ENCODE results near the gene SPATA7.
"Not testable (repeated sequence)": the region's sequence is repeated elsewhere in the genome, so short reads cannot be mapped to it uniquely, and the experiment has no call there.

Gene SPATA7

DNA sequence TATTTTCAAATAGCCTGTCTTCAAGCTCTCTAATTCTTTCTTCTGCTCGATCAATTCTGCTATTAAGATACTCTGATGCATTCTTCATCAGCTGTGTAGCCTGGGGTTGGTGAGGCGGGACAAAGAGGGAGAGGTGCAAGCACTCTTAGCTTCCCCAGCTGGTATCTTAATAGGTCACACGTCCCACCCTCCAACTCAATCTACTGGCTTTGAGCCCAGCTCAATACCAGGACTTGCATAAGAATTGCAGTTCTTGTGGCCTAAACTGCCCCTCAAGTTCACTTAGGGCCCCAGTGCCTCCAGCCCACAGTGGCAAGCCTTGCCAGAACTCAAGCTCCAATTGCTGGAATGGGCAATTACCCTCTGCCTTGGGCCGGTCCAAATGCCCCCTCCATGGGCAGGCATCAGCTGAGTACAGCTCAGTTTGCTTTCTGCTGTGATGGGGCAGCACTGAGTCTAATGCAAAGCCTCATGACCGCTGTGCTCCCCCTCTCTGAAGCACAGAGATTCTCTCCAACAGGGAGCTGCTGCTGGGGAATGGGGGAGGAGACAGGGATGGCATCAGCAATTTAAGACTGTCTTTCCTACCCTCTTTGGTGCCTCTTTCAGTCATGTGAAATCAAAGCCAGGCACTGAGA is 5.6 kb upstream of the SPATA7 start:
- Histone ChIP-seq H3K79me2 (ENCODE audit: insufficient read depth, low read depth) (no peaks in the 10 kb centered on the region), H3K4me3 (IDR thresholded peaks at IDR 0.05; ENCODE audit: insufficient read depth, low read depth, low read length) (no peak overlapping the region), H3K4me1 (ENCODE audit: low read depth, poor library complexity, severe bottlenecking) (no peaks in the 10 kb centered on the region), H3K9ac (no peak overlapping the region), H3K36me3 (ENCODE audit: insufficient read depth) (no peaks in the 10 kb centered on the region), H4K20me1 (ENCODE audit: insufficient read depth) (no peaks in the 10 kb centered on the region), H3K27ac (no peak overlapping the region), H2AFZ (ENCODE audit: low read depth) (no peak overlapping the region), H3K4me2 (no peak overlapping the region), H3K27me3 (ENCODE audit: insufficient read depth, low read depth) (no peaks in the 10 kb centered on the region)
- TF ChIP-seq, protein P1, sequence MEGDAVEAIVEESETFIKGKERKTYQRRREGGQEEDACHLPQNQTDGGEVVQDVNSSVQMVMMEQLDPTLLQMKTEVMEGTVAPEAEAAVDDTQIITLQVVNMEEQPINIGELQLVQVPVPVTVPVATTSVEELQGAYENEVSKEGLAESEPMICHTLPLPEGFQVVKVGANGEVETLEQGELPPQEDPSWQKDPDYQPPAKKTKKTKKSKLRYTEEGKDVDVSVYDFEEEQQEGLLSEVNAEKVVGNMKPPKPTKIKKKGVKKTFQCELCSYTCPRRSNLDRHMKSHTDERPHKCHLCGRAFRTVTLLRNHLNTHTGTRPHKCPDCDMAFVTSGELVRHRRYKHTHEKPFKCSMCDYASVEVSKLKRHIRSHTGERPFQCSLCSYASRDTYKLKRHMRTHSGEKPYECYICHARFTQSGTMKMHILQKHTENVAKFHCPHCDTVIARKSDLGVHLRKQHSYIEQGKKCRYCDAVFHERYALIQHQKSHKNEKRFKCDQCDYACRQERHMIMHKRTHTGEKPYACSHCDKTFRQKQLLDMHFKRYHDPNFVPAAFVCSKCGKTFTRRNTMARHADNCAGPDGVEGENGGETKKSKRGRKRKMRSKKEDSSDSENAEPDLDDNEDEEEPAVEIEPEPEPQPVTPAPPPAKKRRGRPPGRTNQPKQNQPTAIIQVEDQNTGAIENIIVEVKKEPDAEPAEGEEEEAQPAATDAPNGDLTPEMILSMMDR (conservative IDR thresholded peaks at IDR 0.05; ENCODE audit: low read depth, low read length) = no peak

DNA sequence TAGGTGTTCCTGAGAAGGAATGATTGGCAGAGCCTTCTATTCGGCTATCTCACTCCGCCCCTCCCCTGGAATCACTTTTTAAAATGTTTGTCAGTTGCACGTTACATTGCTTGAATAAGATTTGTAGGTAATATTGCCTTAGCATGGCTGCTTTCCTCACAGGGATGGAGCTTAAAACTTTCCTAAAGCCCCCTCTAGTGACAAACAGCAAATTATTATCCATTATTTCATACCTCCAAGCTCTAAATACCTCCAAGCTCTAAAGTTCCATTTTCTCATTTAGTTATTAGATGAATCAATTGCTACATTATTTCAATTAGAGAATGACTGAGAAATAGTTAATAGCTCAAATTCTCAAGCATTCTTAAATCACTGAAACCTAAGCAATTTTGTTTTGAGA is 5.1 kb upstream of the SPATA7 start:
- Histone ChIP-seq H3K27me3 (ENCODE audit: insufficient read depth, low read depth) (no peaks in the 10 kb centered on the region), H3K9ac (no peak overlapping the region), H3K4me1 (ENCODE audit: low read depth, poor library complexity, severe bottlenecking) (no peaks in the 10 kb centered on the region), H3K4me3 (IDR thresholded peaks at IDR 0.05; ENCODE audit: insufficient read depth, low read depth, low read length) (no peak overlapping the region), H3K27ac (no peak overlapping the region), H3K4me2 (no peak overlapping the region), H3K36me3 (ENCODE audit: insufficient read depth) (no peaks in the 10 kb centered on the region), H4K20me1 (ENCODE audit: insufficient read depth) (no peaks in the 10 kb centered on the region), H3K79me2 (ENCODE audit: insufficient read depth, low read depth) (no peaks in the 10 kb centered on the region), H2AFZ (ENCODE audit: low read depth) (no peak overlapping the region)
- TF ChIP-seq, protein P1 (conservative IDR thresholded peaks at IDR 0.05; ENCODE audit: low read depth, low read length) = no peak

DNA sequence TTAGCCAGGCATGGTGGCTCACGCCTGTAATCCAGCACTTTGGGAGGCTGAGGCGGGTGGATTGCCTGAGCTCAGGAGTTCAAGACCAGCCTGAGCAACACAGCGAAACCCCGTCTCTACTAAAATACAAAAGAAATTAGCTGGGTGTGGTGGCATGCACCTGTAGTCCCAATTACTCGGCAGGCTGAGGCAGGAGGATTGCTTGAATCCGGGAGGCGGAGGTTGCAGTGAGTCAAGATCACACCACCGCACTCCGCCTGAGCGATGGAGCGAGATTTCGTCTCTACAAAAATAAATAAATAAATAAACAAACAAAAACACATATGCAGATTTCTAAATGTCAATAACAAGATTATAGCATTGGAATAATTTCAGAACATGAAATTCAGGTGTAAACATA is 3.8 kb upstream of the SPATA7 start:
- not testable (repeated sequence) for H3K27me3 ChIP-seq (ENCODE audit: insufficient read depth, low read depth); H3K36me3 ChIP-seq (ENCODE audit: insufficient read depth); H4K20me1 ChIP-seq (ENCODE audit: insufficient read depth); H3K4me2 ChIP-seq; H3K27ac ChIP-seq; H3K4me3 ChIP-seq (IDR thresholded peaks at IDR 0.05; ENCODE audit: insufficient read depth, low read depth, low read length); H3K4me1 ChIP-seq (ENCODE audit: low read depth, poor library complexity, severe bottlenecking); H3K79me2 ChIP-seq (ENCODE audit: insufficient read depth, low read depth); H3K9ac ChIP-seq; H2AFZ ChIP-seq (ENCODE audit: low read depth)

DNA sequence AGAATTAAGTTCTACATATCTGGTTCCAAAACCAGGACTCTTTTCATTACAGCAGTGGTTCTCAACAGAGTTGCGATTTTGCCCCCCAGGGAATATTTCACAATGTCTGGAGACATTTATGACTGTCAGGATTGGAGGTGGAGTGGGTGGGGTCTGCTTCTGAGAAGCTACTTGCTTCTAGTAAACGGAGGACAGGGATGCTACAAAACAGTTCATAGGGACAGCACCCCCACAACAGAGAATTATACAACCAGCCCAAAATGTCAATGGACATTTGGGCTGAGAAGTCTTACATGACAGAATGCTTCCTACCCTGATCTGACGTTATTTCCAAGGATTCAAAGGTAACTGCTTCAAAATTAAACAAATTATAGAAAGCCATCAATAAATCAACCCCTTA is 739 bp upstream of the SPATA7 start:
- H3K79me2 ChIP-seq (ENCODE audit: insufficient read depth, low read depth) = no peaks in the 10 kb centered on the region
- no peaks in the 10 kb centered on the region for H3K36me3 ChIP-seq (ENCODE audit: insufficient read depth)
- H3K4me3 ChIP-seq (IDR thresholded peaks at IDR 0.05; ENCODE audit: insufficient read depth, low read depth, low read length) = no peak overlapping the region
- TF ChIP-seq, protein P1 (conservative IDR thresholded peaks at IDR 0.05; ENCODE audit: low read depth, low read length) = no peak
- no peaks in the 10 kb centered on the region for H3K27me3 ChIP-seq (ENCODE audit: insufficient read depth, low read depth)
- peak overlapping the region; percentile 33 for H3K4me2 ChIP-seq
- peak overlapping the region; percentile 68 for H2AFZ ChIP-seq (ENCODE audit: low read depth)
- H3K9ac ChIP-seq = peak overlapping the region; percentile 66; the same call in 1 of the 2 replicates
- no peaks in the 10 kb centered on the region for H4K20me1 ChIP-seq (ENCODE audit: insufficient read depth)
- H3K27ac ChIP-seq = no peak overlapping the region
- H3K4me1 ChIP-seq (ENCODE audit: low read depth, poor library complexity, severe bottlenecking) = no peaks in the 10 kb centered on the region

DNA sequence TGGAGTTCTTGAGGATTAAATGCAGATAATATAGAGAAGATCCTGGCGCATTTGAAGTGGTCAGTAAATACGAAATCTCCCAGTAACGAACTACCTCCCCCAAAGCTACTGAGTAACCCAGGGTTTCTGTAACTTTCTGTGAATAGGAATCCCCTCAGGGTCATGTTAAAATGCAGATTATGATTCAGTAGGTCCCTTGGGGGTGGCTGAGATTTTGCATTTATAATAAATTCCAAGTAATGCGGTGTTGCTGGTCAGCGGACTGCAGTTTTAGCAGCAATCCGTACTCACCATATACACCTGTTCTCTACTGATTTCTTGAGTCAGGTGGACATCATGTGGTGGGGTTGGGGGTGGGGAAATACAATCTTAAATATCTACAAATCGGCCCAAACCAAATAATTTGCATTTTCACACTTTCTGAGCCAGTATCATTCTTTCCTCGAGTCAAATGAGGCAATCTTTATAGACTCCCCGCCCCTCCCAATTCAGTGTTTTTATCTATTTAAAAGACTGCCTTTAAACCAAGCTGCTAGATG is 868 bp downstream of the SPATA7 start:
- no peak overlapping the region for H3K27ac ChIP-seq
- no peaks in the 10 kb centered on the region for H3K4me1 ChIP-seq (ENCODE audit: low read depth, poor library complexity, severe bottlenecking)

More for the DNA sequence above, 868 bp downstream of the SPATA7 start:
- H3K4me3 ChIP-seq (IDR thresholded peaks at IDR 0.05; ENCODE audit: insufficient read depth, low read depth, low read length) = no peak overlapping the region
- TF ChIP-seq, protein P1 (conservative IDR thresholded peaks at IDR 0.05; ENCODE audit: low read depth, low read length) = no peak
- no peaks in the 10 kb centered on the region for H4K20me1 ChIP-seq (ENCODE audit: insufficient read depth)
- no peaks in the 10 kb centered on the region for H3K79me2 ChIP-seq (ENCODE audit: insufficient read depth, low read depth)
- H3K36me3 ChIP-seq (ENCODE audit: insufficient read depth) = no peaks in the 10 kb centered on the region
- peak overlapping the region; percentile 66; the same call in 1 of the 2 replicates for H3K9ac ChIP-seq
- H2AFZ ChIP-seq (ENCODE audit: low read depth) = peak overlapping the region; percentile 68
- peak overlapping the region; percentile 56 for H3K4me2 ChIP-seq
- H3K27me3 ChIP-seq (ENCODE audit: insufficient read depth, low read depth) = no peaks in the 10 kb centered on the region
